Testis (tissue), 2 donors: ENCODE measurements around the gene MYO1F.

Experiments used
- POLR2A ChIP-seq: fragments of 450-650 bp; IDR thresholded peaks from one replicate; pipeline ENCODE4 v1.6.1; 2017; ENCODE audit warnings: antibody characterized with exemption, mild to moderate bottlenecking, moderate library complexity
- TF ChIP-seq, protein P1 (sequence below), 3 experiments: fragments of 450-650 bp in 2 of 3; fragments of 200-600 bp in 1 of 3; sonication (generic) in 1 of 3; IDR thresholded peaks; one replicate each; pipeline ENCODE4 v1.5.1; 2016 to 2019; ENCODE audit warnings: antibody characterized with exemption in 3 of 3, mild to moderate bottlenecking in 2 of 3, moderate library complexity in 1 of 3

DNA sequence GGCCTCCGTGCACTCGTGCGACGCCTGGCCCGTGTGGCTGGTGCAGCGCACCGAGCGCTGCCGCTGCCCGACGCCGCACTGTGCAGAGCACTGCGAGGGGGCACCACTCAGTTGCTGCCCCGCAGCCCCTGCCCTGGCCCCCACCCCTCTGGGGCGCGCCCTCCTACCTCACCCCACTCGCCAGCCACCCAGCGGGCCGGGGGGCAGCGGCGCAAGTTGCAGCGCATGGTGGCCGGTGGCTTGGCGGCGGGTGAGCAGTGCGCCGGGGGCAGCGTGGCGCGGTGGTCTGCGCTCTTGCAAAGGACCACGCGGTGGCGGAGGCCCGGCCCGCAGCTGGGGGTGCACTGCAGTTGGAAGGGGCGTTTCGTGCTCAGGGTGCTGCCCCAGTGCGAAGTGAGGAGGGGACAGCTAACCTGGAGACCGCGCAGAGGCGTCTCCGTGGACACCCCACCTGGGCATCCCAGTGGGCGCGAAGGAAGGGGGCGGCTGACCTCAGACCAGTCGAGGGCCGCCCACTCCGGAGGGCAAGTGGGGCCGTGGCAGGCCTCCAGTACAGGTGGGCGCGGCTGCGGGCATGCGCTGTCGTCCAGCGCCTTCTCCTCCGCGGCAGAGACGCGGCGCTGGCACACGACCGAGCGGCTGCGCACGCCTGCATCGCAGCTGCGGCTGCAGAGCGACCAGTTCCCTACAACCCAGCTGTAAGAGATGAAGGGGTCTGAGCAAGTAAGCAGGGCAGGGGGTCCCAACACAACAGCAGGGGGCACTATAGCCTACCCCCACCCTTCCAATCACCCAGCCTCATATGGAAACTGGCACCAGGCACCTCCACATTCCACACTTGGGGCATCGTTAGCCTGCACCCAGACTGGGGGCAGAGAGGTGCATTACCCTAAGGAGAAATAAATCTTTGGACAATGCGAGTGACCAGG lies 8.0 kb upstream of the MYO1F start:
- TF ChIP-seq, protein P1, sequence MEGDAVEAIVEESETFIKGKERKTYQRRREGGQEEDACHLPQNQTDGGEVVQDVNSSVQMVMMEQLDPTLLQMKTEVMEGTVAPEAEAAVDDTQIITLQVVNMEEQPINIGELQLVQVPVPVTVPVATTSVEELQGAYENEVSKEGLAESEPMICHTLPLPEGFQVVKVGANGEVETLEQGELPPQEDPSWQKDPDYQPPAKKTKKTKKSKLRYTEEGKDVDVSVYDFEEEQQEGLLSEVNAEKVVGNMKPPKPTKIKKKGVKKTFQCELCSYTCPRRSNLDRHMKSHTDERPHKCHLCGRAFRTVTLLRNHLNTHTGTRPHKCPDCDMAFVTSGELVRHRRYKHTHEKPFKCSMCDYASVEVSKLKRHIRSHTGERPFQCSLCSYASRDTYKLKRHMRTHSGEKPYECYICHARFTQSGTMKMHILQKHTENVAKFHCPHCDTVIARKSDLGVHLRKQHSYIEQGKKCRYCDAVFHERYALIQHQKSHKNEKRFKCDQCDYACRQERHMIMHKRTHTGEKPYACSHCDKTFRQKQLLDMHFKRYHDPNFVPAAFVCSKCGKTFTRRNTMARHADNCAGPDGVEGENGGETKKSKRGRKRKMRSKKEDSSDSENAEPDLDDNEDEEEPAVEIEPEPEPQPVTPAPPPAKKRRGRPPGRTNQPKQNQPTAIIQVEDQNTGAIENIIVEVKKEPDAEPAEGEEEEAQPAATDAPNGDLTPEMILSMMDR (IDR thresholded peaks at IDR 0.05) = no peak
- TF ChIP-seq POLR2A = no peak
